ENCODE measurements around the gene MATN1. TPM values are rescaled to one million over a fixed set of nuclear protein-coding genes. Genes with fewer than 3 reads are reported as not detected.
A peak's percentile ranks its signal among the peaks of the same experiment; 100 is the strongest.

The MATN1 gene
- total RNA-seq, 2 experiments from 2014 or later = 0.28 to 0.42 TPM

DNA sequence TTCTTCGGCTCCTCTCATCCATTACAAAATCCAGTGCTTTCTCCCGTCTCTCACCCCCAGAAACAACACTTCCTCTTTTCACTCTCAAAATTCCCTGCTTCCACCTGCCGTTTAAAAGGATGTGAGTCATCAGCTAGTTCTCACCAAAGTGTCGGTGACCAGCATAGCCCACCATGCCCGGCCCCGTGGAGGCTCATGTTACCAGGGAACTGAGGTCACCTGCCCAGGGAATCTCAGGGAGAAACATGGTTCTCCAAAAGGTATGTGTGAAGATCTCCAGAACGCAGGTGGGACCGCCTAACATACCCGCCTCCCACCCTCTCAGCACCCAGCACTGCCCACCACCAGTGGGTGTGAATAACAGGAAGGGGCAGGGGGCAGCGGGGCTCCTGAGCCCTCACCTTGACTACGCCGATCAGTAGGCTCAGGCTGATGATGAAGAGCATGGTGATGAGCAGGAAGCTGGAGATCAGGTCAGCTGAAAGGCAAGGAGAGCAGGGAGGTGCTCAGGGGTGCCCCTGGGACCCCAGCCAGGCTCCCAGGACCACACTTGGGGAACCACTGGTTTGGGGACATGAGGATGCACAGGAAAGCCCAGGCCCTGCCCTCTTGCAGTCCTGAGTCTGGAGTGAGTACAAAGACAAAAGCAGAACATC lies 18.0 kb upstream of the MATN1 start:
- Histone ChIP-seq H3K4me1 (ENCODE audit: insufficient read depth, low read length, poor library complexity, severe bottlenecking) (peaks cover 71% of the 10 kb centered on the region), H3K4me2 (ENCODE audit: low read length) (peak overlapping the region; percentile 70; the same call in 1 of the 2 replicates), H3K9me3 (ENCODE audit: low read length) (no peaks in the 10 kb centered on the region), H4K20me1 (ENCODE audit: insufficient read depth, low read length) (peaks cover 6% of the 10 kb centered on the region; the same call in 1 of the 2 replicates), H3K27ac (ENCODE audit: low read depth, low read length, poor library complexity, severe bottlenecking) (no peak overlapping the region), H3K79me2 (ENCODE audit: insufficient read depth, low read depth, low read length) (no peaks in the 10 kb centered on the region; the same call in 1 of the 2 replicates), H3K36me3 (ENCODE audit: insufficient read depth, low read length) (peaks cover 25% of the 10 kb centered on the region), H3K9me2 (ENCODE audit: insufficient read depth, low read length) (no peaks in the 10 kb centered on the region), H2AFZ (ENCODE audit: low read length) (no peak overlapping the region), H3K4me3 (ENCODE audit: low read depth, low read length, poor library complexity, severe bottlenecking) (no peak overlapping the region)
- BruUV-seq (replicated peaks) = no TSS peak
- ChIA-PET POLR2A (no interaction called here), CTCF (ENCODE audit: unreplicated experiment) (interaction anchor here (0.8 kb wide), 1 partner anchor 37 kb away, joined by 4 read pairs; no protein-coding TSS in a partner anchor)
- TF ChIP-seq, protein P1, sequence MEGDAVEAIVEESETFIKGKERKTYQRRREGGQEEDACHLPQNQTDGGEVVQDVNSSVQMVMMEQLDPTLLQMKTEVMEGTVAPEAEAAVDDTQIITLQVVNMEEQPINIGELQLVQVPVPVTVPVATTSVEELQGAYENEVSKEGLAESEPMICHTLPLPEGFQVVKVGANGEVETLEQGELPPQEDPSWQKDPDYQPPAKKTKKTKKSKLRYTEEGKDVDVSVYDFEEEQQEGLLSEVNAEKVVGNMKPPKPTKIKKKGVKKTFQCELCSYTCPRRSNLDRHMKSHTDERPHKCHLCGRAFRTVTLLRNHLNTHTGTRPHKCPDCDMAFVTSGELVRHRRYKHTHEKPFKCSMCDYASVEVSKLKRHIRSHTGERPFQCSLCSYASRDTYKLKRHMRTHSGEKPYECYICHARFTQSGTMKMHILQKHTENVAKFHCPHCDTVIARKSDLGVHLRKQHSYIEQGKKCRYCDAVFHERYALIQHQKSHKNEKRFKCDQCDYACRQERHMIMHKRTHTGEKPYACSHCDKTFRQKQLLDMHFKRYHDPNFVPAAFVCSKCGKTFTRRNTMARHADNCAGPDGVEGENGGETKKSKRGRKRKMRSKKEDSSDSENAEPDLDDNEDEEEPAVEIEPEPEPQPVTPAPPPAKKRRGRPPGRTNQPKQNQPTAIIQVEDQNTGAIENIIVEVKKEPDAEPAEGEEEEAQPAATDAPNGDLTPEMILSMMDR (conservative IDR thresholded peaks at IDR 0.05; ENCODE audit: low read length) = no peak
- TF ChIP-seq EZH2phosphoT487 (IDR thresholded peaks at IDR 0.05; ENCODE audit: borderline replicate concordance, low read depth, low read length) = no peak
- DNase-seq (ENCODE audit: low spot score) = no peak
- intact Hi-C loops (cut with micrococcal nuclease; ENCODE audit: unreplicated experiment) = loop anchor here (5.0 kb wide), 1 partner anchor 36 kb away; no protein-coding TSS in a partner anchor

DNA sequence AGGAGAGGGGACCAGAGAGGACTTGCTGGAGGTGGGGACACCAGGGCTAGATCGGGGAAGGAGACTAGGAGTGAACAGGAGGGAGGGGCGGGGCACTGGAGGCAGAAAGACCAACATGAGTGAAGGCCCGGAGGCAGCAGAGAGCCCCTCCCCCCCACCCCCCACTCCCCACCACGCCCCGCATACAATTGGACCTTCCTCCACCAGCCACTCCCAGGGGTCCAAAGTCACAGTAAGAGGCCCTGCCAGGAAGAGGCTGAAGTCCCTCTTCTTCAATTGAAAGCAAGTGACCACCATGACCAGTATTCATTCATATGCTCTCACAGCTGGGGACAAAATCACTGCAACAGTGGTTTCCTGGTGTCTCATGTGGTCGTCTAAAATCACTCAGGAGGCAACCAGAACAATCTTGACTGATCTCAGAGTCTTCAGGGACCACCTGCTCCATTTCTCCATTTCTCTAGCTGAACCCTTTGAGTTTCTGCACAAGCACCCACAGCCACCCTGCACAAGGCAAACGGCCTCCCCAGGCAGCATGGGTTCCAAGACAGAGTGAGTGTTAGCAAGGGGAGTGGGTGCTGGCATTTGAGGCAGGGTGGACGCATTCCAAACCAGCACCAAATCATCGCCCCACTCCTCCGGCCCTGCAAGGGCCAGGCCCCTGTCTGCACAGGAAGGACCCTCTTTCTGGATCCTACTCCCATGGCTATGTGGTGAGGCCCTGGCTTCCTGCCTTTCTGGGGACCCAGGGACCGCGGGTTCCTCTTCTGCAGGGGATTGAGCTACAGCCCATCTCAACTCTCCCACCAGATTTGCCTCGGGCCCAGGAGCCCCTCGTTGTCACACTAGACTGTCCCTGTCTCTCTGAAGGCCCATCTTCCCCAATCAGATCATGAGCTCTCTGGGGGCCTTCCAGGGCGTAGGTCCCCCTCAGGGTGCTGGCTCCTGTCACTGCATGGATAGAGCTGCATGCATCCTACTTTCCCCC lies 17.2 kb upstream of the MATN1 start:
- no peak for DNase-seq (ENCODE audit: low spot score)
- Histone ChIP-seq H3K9me3 (ENCODE audit: low read length) (no peaks in the 10 kb centered on the region), H3K4me1 (ENCODE audit: insufficient read depth, low read length, poor library complexity, severe bottlenecking) (peaks cover 62% of the 10 kb centered on the region), H3K27ac (ENCODE audit: low read depth, low read length, poor library complexity, severe bottlenecking) (no peak overlapping the region), H3K9me2 (ENCODE audit: insufficient read depth, low read length) (no peaks in the 10 kb centered on the region), H3K36me3 (ENCODE audit: insufficient read depth, low read length) (peaks cover 30% of the 10 kb centered on the region), H3K4me2 (ENCODE audit: low read length) (no peak overlapping the region), H3K4me3 (ENCODE audit: low read depth, low read length, poor library complexity, severe bottlenecking) (no peak overlapping the region), H3K79me2 (ENCODE audit: insufficient read depth, low read depth, low read length) (no peaks in the 10 kb centered on the region; the same call in 1 of the 2 replicates), H2AFZ (ENCODE audit: low read length) (no peak overlapping the region), H4K20me1 (ENCODE audit: insufficient read depth, low read length) (peaks cover 6% of the 10 kb centered on the region; the same call in 1 of the 2 replicates)
- ChIA-PET CTCF (ENCODE audit: unreplicated experiment) (interaction anchor here (0.8 kb wide), 1 partner anchor 38 kb away, joined by 4 read pairs; no protein-coding TSS in a partner anchor), POLR2A (no interaction called here)
- BruUV-seq (replicated peaks) = no TSS peak
- no peak for TF ChIP-seq EZH2phosphoT487 (IDR thresholded peaks at IDR 0.05; ENCODE audit: borderline replicate concordance, low read depth, low read length)
- TF ChIP-seq, protein P1 (conservative IDR thresholded peaks at IDR 0.05; ENCODE audit: low read length) = no peak
- intact Hi-C loops (cut with micrococcal nuclease; ENCODE audit: unreplicated experiment) = loop anchor here (5.0 kb wide), 1 partner anchor 37 kb away; no protein-coding TSS in a partner anchor

All from OCI-LY7 (cell line).